Fibroblast of lung (primary cell): Measurements from ENCODE around the gene PIK3CB. TPM values are rescaled to one million over a fixed set of nuclear protein-coding genes. Genes with fewer than 3 reads are reported as not detected.

Source experiments
- DNase-seq, 2 donors: peaks; one replicate each; pipeline versions ENCODE4 v3.0.0 to v3.0.0-alpha.2; 2010; ENCODE audit warnings: low read depth in 2 of 2
- H2AFZ ChIP-seq: 2 replicates; pipeline ENCODE4 v1.5.1; 2012; ENCODE audit warnings: low read length, control low read depth, inconsistent platforms
- H3K27ac ChIP-seq: 2 replicates; pipeline ENCODE4 v1.5.1; 2011; ENCODE audit warnings: low read length, control low read depth; ENCODE audit not compliant: insufficient read depth
- H3K27me3 ChIP-seq: 2 replicates; pipeline ENCODE4 v1.5.1; 2011; ENCODE audit warnings: mild to moderate bottlenecking, low read length; ENCODE audit not compliant: control insufficient read depth, insufficient read depth
- H3K36me3 ChIP-seq: 2 replicates; pipeline ENCODE4 v1.5.1; 2011; ENCODE audit warnings: low read length; ENCODE audit not compliant: control insufficient read depth, insufficient read depth
- H3K4me1 ChIP-seq: 2 replicates; pipeline ENCODE4 v1.5.1; 2011; ENCODE audit warnings: low read length; ENCODE audit not compliant: control insufficient read depth, insufficient read depth; ENCODE audit errors: extremely low read depth
- H3K4me2 ChIP-seq: 2 replicates; pipeline ENCODE4 v1.5.1; 2011; ENCODE audit warnings: low read length, control low read depth; ENCODE audit not compliant: insufficient read depth; ENCODE audit errors: extremely low read depth
- H3K4me3 ChIP-seq, 4 experiments: fragments of 200-600 bp in 1 of 4; sonication (generic) in 1 of 4; replicated peaks in 1 of 4; 2 replicates each; pipeline ENCODE4 v1.5.1; 2011 to 2016; ENCODE audit warnings: low read length in 4 of 4, low read depth in 3 of 4, mild to moderate bottlenecking in 3 of 4, control low read depth in 2 of 4, inconsistent platforms in 1 of 4, mixed read lengths in 1 of 4; ENCODE audit not compliant: insufficient read depth in 1 of 4; ENCODE audit errors: control extremely low read depth in 1 of 4
- H3K79me2 ChIP-seq: 2 replicates; pipeline ENCODE4 v1.5.1; 2012; ENCODE audit warnings: mild to moderate bottlenecking, low read length, inconsistent platforms; ENCODE audit not compliant: control insufficient read depth, insufficient read depth
- H3K9ac ChIP-seq: 2 replicates; pipeline ENCODE4 v1.5.1; 2011; ENCODE audit warnings: mild to moderate bottlenecking, low read length, control low read depth; ENCODE audit not compliant: insufficient read depth
- H3K9me3 ChIP-seq: 2 replicates; pipeline ENCODE4 v1.5.1; 2012; ENCODE audit warnings: low read depth, low read length; ENCODE audit not compliant: control insufficient read depth, insufficient read depth
- H4K20me1 ChIP-seq: 2 replicates; pipeline ENCODE4 v1.5.1; 2011; ENCODE audit warnings: low read length; ENCODE audit not compliant: control insufficient read depth, insufficient read depth; ENCODE audit errors: extremely low read depth
- EZH2 ChIP-seq: IDR thresholded peaks from 2 replicates; pipeline ENCODE4 v1.5.1; 2012; ENCODE audit warnings: low read length, control low read depth, mild to moderate bottlenecking; ENCODE audit errors: missing control alignments
- polyA plus RNA-seq, 2 donors: library from polyadenylated mRNA; depleted of rRNA in 1 of 2; stranded (reverse) in 1 of 2; unstranded in 1 of 2; fragments of >200 nt; gene quantifications; 2 replicates each; pipeline ENCODE4 v1.2.1, GENCODE V29; 2011 to 2012; ENCODE audit warnings: missing spikeins in 1 of 2
- total RNA-seq: library from RNA; depleted of rRNA; stranded (reverse); fragments of >200 nt; gene quantifications from 2 replicates; pipeline ENCODE4 v1.2.1, GENCODE V29; 2014
- TF ChIP-seq, protein P1 (sequence below), 2 donors: IDR thresholded peaks in 1 of 2; conservative IDR thresholded peaks in 1 of 2; 1 replicate in 1 of 2; 2 replicates in 1 of 2; pipeline ENCODE4 v1.5.1; 2011 to 2012; ENCODE audit warnings: low read length in 2 of 2, control low read depth in 1 of 2, inconsistent platforms in 1 of 2, low read depth in 1 of 2, mild to moderate bottlenecking in 1 of 2

The PIK3CB gene
- total and polyA plus RNA-seq, 2 donors (not counting 1 experiment from before 2014, with no cell fraction given): 12.4 to 17.0 TPM

DNA sequence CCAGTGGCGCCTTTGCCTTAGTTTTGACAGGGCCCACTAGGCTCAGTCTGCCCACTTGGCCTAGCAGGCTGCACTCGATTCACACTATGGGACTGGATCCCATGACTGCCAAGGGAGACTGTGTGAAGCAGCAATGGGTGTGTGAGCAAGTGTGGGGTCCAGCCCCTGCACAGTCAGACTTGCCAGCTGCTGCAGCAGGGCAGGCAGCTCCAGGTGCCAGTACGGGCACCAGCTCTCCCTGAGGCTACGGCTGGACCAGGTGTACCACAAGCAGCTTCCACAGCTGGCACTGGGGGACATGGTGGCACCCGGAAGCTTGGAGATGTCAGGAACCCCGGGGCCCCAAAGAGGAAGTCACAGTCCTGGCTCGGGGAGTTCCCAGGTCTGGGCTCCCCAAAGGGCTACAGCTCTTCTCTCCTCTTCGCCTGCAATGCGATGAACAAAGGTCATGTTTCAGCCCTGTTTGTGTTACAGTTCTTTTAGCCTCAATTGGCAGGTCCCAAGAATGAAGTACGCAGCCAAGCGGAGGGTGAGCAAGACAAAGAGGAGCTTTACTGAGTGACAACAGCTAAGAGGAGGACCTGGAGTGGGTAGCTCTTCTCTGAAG is 67.1 kb downstream of the PIK3CB start:
- Histone ChIP-seq H3K9me3 (peaks cover 1% of the 10 kb centered on the region), H3K27me3 (no peaks in the 10 kb centered on the region), H2AFZ (no peak overlapping the region), H3K36me3 (no peaks in the 10 kb centered on the region), H3K79me2 (no peaks in the 10 kb centered on the region), H3K4me1 (no peaks in the 10 kb centered on the region), H4K20me1 (no peaks in the 10 kb centered on the region), H3K4me2 (no peak overlapping the region), H3K4me3 (no peak overlapping the region), H3K27ac (no peak overlapping the region), H3K9ac (no peak overlapping the region)
- no peak for DNase-seq
- TF ChIP-seq EZH2: no peak
- TF ChIP-seq, protein P1, sequence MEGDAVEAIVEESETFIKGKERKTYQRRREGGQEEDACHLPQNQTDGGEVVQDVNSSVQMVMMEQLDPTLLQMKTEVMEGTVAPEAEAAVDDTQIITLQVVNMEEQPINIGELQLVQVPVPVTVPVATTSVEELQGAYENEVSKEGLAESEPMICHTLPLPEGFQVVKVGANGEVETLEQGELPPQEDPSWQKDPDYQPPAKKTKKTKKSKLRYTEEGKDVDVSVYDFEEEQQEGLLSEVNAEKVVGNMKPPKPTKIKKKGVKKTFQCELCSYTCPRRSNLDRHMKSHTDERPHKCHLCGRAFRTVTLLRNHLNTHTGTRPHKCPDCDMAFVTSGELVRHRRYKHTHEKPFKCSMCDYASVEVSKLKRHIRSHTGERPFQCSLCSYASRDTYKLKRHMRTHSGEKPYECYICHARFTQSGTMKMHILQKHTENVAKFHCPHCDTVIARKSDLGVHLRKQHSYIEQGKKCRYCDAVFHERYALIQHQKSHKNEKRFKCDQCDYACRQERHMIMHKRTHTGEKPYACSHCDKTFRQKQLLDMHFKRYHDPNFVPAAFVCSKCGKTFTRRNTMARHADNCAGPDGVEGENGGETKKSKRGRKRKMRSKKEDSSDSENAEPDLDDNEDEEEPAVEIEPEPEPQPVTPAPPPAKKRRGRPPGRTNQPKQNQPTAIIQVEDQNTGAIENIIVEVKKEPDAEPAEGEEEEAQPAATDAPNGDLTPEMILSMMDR (conservative IDR thresholded peaks at IDR 0.05 in 1 of 2, IDR thresholded peaks at IDR 0.05 in 1 of 2; ENCODE audit: low read depth in 1 of 2, low read length in 2 of 2): no peak

DNA sequence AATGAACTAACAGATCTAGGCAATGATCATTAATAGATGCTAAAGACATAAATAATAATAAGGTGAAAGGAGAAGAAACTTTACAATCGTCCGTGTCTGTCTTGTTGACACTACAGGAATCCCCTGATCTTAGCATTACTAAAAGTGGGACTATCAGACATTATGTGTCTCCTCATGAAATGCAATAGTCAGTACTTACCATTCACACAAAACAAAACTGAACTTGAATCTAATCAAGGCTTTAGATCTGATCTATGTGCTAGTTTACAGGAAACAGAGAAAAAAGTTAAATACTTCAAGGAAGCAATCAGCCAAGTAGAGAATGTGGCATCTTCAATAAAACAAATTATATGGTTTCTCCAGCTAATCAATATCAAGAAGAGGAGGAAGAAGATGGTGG is 73.7 kb downstream of the PIK3CB start:
- Histone ChIP-seq H3K4me1 (no peaks in the 10 kb centered on the region), H3K4me2 (no peak overlapping the region), H3K9me3 (no peaks in the 10 kb centered on the region), H2AFZ (no peak overlapping the region), H3K4me3 (no peak overlapping the region), H3K79me2 (no peaks in the 10 kb centered on the region), H3K36me3 (no peaks in the 10 kb centered on the region), H4K20me1 (no peaks in the 10 kb centered on the region), H3K27me3 (no peaks in the 10 kb centered on the region), H3K9ac (no peak overlapping the region), H3K27ac (no peak overlapping the region)
- DNase-seq: no peak
- TF ChIP-seq, protein P1 (conservative IDR thresholded peaks at IDR 0.05 in 1 of 2, IDR thresholded peaks at IDR 0.05 in 1 of 2; ENCODE audit: low read depth in 1 of 2, low read length in 2 of 2): no peak
- TF ChIP-seq EZH2: no peak

DNA sequence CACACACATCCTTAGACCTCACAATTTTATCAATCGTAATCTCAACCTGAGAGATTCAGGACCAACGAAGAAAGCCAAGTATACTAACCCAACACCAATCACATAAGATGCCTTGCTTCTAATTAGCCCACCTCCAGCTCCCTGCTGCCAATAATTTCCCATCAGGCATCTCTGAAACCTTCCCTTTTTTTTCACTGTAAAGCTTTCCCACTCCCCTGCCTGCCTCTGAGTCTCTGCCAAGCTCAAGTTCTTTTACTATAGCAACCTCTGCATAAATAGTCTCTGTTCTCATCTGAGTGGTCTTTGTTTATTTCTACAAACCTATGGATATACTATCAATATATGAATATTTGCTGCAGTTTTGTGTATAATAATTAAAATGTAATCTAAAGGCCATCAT is 86.5 kb downstream of the PIK3CB start:
- no peak for DNase-seq
- Histone ChIP-seq H3K27ac (no peak overlapping the region), H3K27me3 (no peaks in the 10 kb centered on the region), H3K9ac (no peak overlapping the region), H3K4me1 (no peaks in the 10 kb centered on the region), H4K20me1 (no peaks in the 10 kb centered on the region), H2AFZ (no peak overlapping the region), H3K9me3 (no peaks in the 10 kb centered on the region), H3K36me3 (no peaks in the 10 kb centered on the region), H3K4me3 (no peak overlapping the region), H3K4me2 (no peak overlapping the region), H3K79me2 (no peaks in the 10 kb centered on the region)
- no peak for TF ChIP-seq EZH2
- TF ChIP-seq, protein P1 (conservative IDR thresholded peaks at IDR 0.05 in 1 of 2, IDR thresholded peaks at IDR 0.05 in 1 of 2; ENCODE audit: low read depth in 1 of 2, low read length in 2 of 2): no peak
